Gastrocnemius medialis (tissue), 4 donors: ENCODE results near the gene THADA.

ENCODE experiments used
- CTCF ChIP-seq, 5 experiments: fragments of 450-650 bp in 3 of 5; fragments of 200-600 bp in 2 of 5; sonication (generic) in 2 of 5; IDR thresholded peaks in 4 of 5; conservative IDR thresholded peaks in 1 of 5; 1 replicate in 4 of 5; 2 replicates in 1 of 5; pipeline ENCODE4 v1.5.1; 2016 to 2019; ENCODE audit warnings: antibody characterized with exemption in 5 of 5, mild to moderate bottlenecking in 3 of 5, moderate library complexity in 3 of 5
- POLR2A ChIP-seq, 2 donors: fragments of 450-650 bp; IDR thresholded peaks; one replicate each; pipeline ENCODE4 v1.6.1; 2017; ENCODE audit warnings: antibody characterized with exemption in 2 of 2, mild to moderate bottlenecking in 2 of 2, moderate library complexity in 2 of 2

- TF ChIP-seq POLR2A (IDR thresholded peaks at IDR 0.05) (no peak), CTCF (IDR thresholded peaks at IDR 0.05 in 4 of 5, conservative IDR thresholded peaks at IDR 0.05 in 1 of 5) (no peak)
Observed at GRCh38 chr2:43407935-43408334, 187.9 kb downstream of the THADA start.
